ENCODE results near the gene ATP7B. TPM values are rescaled to one million over a fixed set of nuclear protein-coding genes. Genes with fewer than 3 reads are reported as not detected.

ATP7B gene
- total RNA-seq, 1 experiment from 2014 or later: 4.4 TPM

DNA sequence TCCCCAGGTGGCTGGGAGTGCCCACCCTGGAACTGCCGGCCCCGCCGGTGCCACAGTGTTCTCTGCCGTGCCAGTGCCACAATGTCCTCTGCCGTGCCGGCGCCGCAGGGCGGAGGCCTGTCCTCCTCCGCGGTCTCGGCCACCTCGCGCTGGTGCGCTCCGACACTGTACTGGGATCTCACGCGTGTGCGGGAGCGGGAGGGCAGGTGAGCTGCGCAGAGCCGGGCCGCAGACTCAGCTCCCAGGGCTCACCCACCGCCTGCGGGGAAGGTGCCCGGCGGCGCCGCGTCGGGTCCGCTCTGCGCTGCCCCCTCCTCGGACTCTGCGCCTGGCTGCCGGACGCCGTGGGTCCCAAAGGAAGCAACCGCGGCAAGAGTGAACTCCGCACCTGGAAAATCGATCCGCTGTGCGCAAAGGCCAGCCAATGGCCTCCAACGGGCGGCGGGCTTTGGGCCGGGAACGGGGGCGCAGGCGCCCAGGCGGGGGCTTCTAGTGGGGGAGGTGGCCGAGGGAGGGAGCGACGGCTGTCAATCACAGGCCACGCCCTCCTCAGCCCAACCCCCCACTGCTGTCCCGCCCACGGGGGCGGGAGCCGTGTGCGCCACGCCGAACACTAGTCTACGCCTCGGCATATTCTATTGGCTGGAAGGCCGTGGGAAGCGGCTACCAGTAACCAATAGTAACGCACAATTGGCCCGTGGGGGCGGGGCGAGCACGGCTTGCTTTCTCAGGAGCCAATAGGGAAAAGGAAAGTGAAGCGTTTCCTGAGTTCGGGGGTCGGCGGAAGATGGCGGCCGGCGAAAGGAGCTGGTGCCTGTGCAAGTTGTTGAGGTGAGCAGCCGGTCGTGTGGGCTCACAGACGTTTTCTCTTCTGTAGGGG lies 622 bp upstream of the ATP7B start, which contains the start of gene ALG11:
Gene ALG11, plus strand, starts transcription at position 767 of the 880 bp plus-strand sequence. Its CDS starts 21 bp downstream, at position 788.
- DNase-seq: peak; percentile 97
- peaks cover 7% of the 10 kb centered on the region for H3K4me1 ChIP-seq (ENCODE audit: insufficient read depth, low read length)
- intact Hi-C loops (cut with micrococcal nuclease): loop anchor here (5.0 kb wide), 1 partner anchor 180 kb away; no protein-coding TSS in a partner anchor
- peak within 1 kb of the TSS; percentile 93 for H3K4me2 ChIP-seq (ENCODE audit: low read length)
- H3K36me3 ChIP-seq (ENCODE audit: low read depth, low read length): no peaks in the 10 kb centered on the region
- peak within 1 kb of the TSS; percentile 98 for H2AFZ ChIP-seq (ENCODE audit: low read length)
- H3K79me2 ChIP-seq (ENCODE audit: low read length): peaks cover 35% of the 10 kb centered on the region
- TF ChIP-seq, protein P1, sequence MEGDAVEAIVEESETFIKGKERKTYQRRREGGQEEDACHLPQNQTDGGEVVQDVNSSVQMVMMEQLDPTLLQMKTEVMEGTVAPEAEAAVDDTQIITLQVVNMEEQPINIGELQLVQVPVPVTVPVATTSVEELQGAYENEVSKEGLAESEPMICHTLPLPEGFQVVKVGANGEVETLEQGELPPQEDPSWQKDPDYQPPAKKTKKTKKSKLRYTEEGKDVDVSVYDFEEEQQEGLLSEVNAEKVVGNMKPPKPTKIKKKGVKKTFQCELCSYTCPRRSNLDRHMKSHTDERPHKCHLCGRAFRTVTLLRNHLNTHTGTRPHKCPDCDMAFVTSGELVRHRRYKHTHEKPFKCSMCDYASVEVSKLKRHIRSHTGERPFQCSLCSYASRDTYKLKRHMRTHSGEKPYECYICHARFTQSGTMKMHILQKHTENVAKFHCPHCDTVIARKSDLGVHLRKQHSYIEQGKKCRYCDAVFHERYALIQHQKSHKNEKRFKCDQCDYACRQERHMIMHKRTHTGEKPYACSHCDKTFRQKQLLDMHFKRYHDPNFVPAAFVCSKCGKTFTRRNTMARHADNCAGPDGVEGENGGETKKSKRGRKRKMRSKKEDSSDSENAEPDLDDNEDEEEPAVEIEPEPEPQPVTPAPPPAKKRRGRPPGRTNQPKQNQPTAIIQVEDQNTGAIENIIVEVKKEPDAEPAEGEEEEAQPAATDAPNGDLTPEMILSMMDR (conservative IDR thresholded peaks at IDR 0.05; ENCODE audit: low read depth, low read length): no peak
- no peak for TF ChIP-seq EZH2phosphoT487 (IDR thresholded peaks at IDR 0.05; ENCODE audit: borderline replicate concordance, low read length)
- TF ChIP-seq EZH2 (IDR thresholded peaks at IDR 0.05; ENCODE audit: low read length, unreplicated experiment): no peak
- POLR2A ChIA-PET (ENCODE audit: unreplicated experiment): interaction anchor here (0.6 to 0.7 kb wide), 2 partner anchors 37 to 110 kb away, joined by 3 read pairs; no protein-coding TSS in a partner anchor
- peak; percentile 97 for ATAC-seq
- no peak within 1 kb of the TSS for H3K27ac ChIP-seq (ENCODE audit: low read length)
- H3F3A ChIP-seq (ENCODE audit: low read length, unreplicated experiment): no peaks in the 10 kb centered on the region
- no peaks in the 10 kb centered on the region for H3K9me2 ChIP-seq (replicated peaks; ENCODE audit: low read length)
- no peaks in the 10 kb centered on the region for H3K9me3 ChIP-seq (ENCODE audit: low read length)
- peak within 1 kb of the TSS; percentile 90 for H3K4me3 ChIP-seq (ENCODE audit: low read length)
- H3K9ac ChIP-seq (ENCODE audit: low read length): peak within 1 kb of the TSS; percentile 91
- H4K20me1 ChIP-seq (ENCODE audit: low read length): no peaks in the 10 kb centered on the region
- H3K27me3 ChIP-seq (ENCODE audit: low read length): no peaks in the 10 kb centered on the region
- no TSS peak for BruUV-seq (replicated peaks)
- CTCF ChIA-PET: interaction anchor here (0.7 kb wide), 1 partner anchor 54 kb away, joined by 5 read pairs; no protein-coding TSS in a partner anchor

DNA sequence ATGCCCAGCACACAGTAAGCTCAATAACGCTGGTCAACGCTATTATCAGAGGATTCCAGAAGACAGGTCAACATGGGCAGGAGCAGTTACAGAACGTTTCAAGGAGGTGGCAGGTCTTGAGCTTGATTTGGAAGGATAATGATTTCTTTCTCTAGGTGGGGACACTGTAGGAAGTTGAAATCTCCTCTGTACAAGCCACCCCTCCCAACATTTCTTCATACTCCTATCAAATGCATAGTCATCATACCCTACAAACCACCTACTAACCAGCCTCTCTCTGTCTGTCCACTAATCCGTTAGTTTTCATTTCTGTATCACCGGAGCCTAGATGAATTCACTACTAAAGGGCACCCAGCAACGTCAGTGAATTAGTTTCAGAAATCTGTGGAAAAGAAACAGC lies 1.3 kb downstream of the ATP7B start:
- no peaks in the 10 kb centered on the region for H4K20me1 ChIP-seq (ENCODE audit: low read length)
- peak overlapping the region; percentile 93; the same call in 1 of the 2 replicates for H3K4me2 ChIP-seq (ENCODE audit: low read length)
- H3K79me2 ChIP-seq (ENCODE audit: low read length): peaks cover 28% of the 10 kb centered on the region
- TF ChIP-seq EZH2phosphoT487 (IDR thresholded peaks at IDR 0.05; ENCODE audit: borderline replicate concordance, low read length) (no peak), EZH2 (IDR thresholded peaks at IDR 0.05; ENCODE audit: low read length, unreplicated experiment) (no peak)
- TF ChIP-seq, protein P1 (conservative IDR thresholded peaks at IDR 0.05; ENCODE audit: low read depth, low read length): no peak
- POLR2A ChIA-PET (ENCODE audit: unreplicated experiment): no interaction called here
- ATAC-seq (no peak), DNase-seq (no peak)
- H3K4me3 ChIP-seq (ENCODE audit: low read length): no peak overlapping the region
- H3K4me1 ChIP-seq (ENCODE audit: insufficient read depth, low read length): peaks cover 7% of the 10 kb centered on the region
- H2AFZ ChIP-seq (ENCODE audit: low read length): no peak overlapping the region
- no TSS peak for BruUV-seq (replicated peaks)
- no peaks in the 10 kb centered on the region for H3F3A ChIP-seq (ENCODE audit: low read length, unreplicated experiment)
- no peaks in the 10 kb centered on the region for H3K36me3 ChIP-seq (ENCODE audit: low read depth, low read length)
- H3K9me2 ChIP-seq (replicated peaks; ENCODE audit: low read length): no peaks in the 10 kb centered on the region
- CTCF ChIA-PET: no interaction called here
- H3K27me3 ChIP-seq (ENCODE audit: low read length): no peaks in the 10 kb centered on the region
- H3K27ac ChIP-seq (ENCODE audit: low read length): no peak overlapping the region
- H3K9me3 ChIP-seq (ENCODE audit: low read length): no peaks in the 10 kb centered on the region
- no peak overlapping the region for H3K9ac ChIP-seq (ENCODE audit: low read length)
- intact Hi-C loops (cut with micrococcal nuclease): loop anchor here (5.0 kb wide), 1 partner anchor 182 kb away; no protein-coding TSS in a partner anchor

Measured in PC-3 (cell line).